ENCODE data around the gene CACNA2D2. TPM values are rescaled to one million over a fixed set of nuclear protein-coding genes. Genes with fewer than 3 reads are reported as not detected.

CACNA2D2 gene
- total RNA-seq, 2 experiments from 2014 or later: 0.45 to 0.55 TPM

DNA sequence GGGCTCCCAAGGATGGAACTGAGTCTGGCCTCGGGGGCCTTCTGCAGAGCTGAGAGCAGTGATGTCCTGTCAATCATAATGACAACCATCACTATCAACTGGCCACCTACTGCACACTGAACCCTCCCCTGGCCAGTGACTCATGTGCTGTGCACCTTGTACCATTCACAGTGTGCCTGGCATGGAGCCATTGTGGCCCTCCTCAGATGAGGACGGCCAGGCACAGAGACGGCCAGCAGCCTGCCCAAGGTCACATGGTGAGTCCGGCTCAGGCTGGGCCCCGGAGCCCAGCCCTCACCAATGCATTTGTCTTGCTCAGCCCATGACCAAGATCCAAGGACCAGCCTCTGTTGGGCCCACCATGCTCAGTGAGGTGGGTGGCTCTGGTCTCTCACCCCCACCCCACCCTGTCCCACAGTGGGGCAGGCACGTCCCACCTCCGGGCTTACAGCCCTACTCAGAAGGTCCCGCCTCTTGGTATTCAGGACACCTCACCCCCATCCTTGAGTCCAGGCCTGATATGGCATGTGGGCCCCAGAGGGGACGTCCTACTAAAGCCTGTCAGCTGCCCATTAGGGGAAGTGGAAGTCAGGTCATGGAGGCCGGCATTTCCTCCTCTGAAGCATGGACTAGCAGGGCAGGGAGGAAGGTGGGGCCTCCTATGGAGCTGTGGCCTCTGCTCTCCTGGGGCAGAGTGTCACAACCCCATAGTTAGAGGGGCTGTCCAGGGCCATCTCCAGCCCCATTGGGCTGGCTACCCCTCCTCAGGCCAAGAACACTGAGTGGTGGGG, 108.2 kb downstream of the CACNA2D2 start:
- POLR2A ChIA-PET: no interaction called here
- no peak for DNase-seq
- no peaks in the 10 kb centered on the region for H3K9me3 Mint-ChIP-seq
- no peaks in the 10 kb centered on the region for H3K36me3 Mint-ChIP-seq (ENCODE audit: low read depth)
- peaks cover 6% of the 10 kb centered on the region for H3K4me1 Mint-ChIP-seq
- H3K4me3 Mint-ChIP-seq: no peak overlapping the region
- H3K27me3 Mint-ChIP-seq: no peaks in the 10 kb centered on the region
- no peak overlapping the region for H3K27ac Mint-ChIP-seq
- CTCF ChIA-PET: interaction anchor here (1.2 kb wide), 1 partner anchor 155 kb away, joined by 3 read pairs; no protein-coding TSS in a partner anchor

DNA sequence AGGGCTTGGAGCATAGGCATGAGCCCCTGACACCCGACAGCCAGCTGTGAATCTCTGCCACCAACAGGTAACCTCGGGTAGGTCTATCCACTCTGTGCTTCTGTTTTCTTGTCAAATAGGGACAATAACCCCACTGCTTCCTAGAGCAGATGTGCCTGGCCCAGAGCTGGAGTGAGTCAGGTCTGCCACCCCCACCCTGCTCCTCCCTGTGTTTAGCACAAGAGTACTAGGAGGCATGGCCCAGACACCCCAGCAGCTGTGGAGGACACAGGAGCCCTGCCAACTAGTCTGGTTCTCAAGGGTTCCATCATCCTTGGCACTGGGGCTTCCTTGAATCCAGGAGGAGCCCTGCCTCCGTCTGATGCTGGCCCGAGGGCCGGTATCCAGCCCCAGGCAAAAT, 110.4 kb downstream of the CACNA2D2 start:
- CTCF ChIA-PET: no interaction called here
- H3K27me3 Mint-ChIP-seq: no peaks in the 10 kb centered on the region
- no peak overlapping the region for H3K27ac Mint-ChIP-seq
- DNase-seq: no peak
- POLR2A ChIA-PET: interaction anchor here (1.8 kb wide), 1 partner anchor 13 kb away, joined by 8 read pairs; no protein-coding TSS in a partner anchor
- H3K4me3 Mint-ChIP-seq: no peak overlapping the region
- peaks cover 6% of the 10 kb centered on the region for H3K4me1 Mint-ChIP-seq
- H3K9me3 Mint-ChIP-seq: no peaks in the 10 kb centered on the region
- H3K36me3 Mint-ChIP-seq (ENCODE audit: low read depth): no peaks in the 10 kb centered on the region

DNA sequence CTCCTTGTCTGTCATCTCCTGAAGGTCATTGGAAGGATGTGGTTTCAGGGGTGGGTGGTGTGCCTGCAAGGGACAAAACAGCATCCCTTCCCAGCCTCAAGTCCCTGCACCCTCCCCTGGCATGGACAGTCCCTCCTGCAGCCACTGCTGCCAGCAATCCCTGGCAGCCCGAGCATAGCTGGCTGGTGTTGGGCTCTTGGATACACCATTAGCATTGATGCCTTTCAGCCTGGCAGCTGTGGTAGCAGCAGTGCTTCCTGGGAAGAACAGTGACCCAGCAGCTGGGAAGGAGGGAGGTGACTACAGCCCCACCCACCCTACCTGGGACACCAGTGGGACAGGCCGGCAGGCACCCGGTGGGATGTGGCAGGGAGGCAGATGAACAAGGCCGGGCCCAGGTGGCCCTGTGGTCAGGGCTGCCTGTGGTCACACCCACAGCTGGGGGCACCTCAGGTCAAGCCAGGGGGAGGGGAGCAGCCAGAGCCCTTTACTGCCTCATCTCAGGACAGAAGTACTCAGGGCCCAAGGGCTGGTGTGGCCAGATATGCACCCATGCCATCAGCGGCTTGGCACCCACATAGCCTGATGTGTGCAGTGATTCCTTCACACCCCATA, 111.2 kb downstream of the CACNA2D2 start:
- CTCF ChIA-PET: no interaction called here
- H3K27ac Mint-ChIP-seq: no peak overlapping the region

DNA sequence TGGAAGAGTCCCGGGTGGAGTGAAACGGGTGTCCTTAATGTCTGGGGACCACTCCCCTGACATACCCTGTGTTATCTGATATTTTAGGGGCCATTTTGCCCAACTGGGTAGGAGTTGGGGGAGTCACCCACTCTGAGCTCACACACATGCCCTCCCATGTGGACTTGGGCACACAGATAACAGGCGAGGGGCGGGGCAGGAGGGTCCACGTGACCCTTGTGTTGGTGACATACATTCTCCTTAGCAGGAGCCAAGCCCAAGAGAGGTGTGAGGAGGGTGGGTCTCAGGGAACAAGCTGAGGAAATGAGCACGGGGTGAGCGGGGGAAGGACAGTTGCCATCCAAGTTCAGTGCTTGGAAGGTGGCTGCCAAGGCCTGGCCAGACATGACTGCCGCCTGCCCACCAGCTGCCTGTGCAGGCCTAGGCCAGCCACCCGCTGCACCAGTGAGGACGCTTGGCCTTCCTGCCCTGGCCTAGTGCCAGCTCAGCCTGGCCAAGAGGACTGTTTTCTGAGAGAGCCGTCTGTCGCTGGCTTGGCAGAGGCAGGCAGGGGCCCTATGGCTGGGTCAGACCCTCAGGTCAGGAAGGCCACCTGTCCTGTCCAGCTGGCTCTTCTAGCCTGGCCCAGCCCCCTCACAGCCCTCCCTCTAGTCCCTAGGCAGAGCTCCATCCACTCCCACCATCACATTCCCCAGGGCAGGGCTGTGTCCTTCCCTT, 112.8 kb downstream of the CACNA2D2 start:
- ChIA-PET POLR2A (interaction anchor here (1.1 kb wide), 1 partner anchor 30 kb away, joined by 3 read pairs; no protein-coding TSS in a partner anchor), CTCF (no interaction called here)
- Mint-ChIP-seq H3K9me3 (no peaks in the 10 kb centered on the region), H3K27ac (no peak overlapping the region), H3K36me3 (ENCODE audit: low read depth) (no peaks in the 10 kb centered on the region), H3K4me1 (peaks cover 6% of the 10 kb centered on the region), H3K4me3 (no peak overlapping the region), H3K27me3 (no peaks in the 10 kb centered on the region)
- DNase-seq: no peak

More for the DNA sequence above, 111.2 kb downstream of the CACNA2D2 start:
- Mint-ChIP-seq H3K9me3 (no peaks in the 10 kb centered on the region), H3K36me3 (ENCODE audit: low read depth) (no peaks in the 10 kb centered on the region), H3K4me1 (peaks cover 6% of the 10 kb centered on the region), H3K27me3 (no peaks in the 10 kb centered on the region), H3K4me3 (no peak overlapping the region)
- POLR2A ChIA-PET: interaction anchor here (1.8 kb wide), 1 partner anchor 13 kb away, joined by 8 read pairs; no protein-coding TSS in a partner anchor
- no peak for DNase-seq

DNA sequence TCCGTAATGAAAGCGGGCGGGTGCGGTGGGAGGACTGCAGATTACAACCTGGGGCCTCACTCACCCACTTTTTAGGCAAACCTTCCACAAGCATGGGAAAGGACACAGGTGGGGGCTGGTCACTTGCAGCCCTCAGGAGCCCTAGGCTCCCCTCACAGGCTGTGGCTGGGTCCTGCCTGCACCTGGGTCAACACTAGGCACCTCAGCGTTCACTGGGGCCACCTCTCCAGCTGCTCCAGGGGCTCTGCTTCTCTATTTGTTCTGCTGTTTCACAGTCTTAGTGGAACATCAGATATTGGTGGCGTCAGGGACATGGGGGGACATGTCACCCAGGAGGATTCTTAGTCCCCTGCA, 114.0 kb downstream of the CACNA2D2 start:
- Mint-ChIP-seq H3K9me3 (no peaks in the 10 kb centered on the region), H3K4me3 (no peak overlapping the region), H3K27me3 (no peaks in the 10 kb centered on the region), H3K4me1 (peaks cover 6% of the 10 kb centered on the region), H3K36me3 (ENCODE audit: low read depth) (no peaks in the 10 kb centered on the region), H3K27ac (no peak overlapping the region)
- ChIA-PET CTCF (no interaction called here), POLR2A (no interaction called here)
- no peak for DNase-seq

DNA sequence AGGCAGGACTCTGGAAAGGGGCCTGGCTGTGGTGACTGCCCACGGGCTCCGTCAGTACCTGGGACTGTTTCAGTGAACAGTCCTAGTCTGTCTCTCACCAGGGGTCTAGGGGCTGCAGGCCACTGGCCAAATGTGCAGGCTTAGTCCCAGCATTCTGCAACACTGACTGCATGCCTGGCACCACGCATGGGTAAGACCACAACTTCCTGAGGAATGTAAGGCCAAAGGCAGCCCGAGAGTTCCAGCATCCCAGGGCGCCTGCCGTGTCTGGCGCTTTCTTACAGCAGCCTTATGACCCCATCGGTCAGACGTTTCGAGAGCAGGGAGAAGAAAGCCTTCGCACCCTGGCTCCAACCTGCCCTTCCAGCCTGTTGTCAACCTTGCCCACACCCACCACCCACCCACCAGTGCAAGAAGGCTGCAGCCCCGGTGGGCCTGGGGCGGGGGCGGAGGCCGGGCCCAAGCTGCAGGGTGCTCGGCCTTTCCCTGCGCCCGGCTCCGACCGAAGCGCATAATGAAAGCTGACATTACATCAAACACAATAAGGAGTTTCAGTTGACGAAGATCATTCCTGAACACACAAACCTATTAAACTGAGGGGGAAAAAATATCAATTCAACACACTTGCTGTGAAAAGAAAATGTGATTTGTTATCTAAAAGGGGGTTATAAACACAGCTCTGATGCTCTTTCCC, 114.6 kb downstream of the CACNA2D2 start:
- no peak for DNase-seq
- Mint-ChIP-seq H3K27me3 (no peaks in the 10 kb centered on the region), H3K36me3 (ENCODE audit: low read depth) (no peaks in the 10 kb centered on the region), H3K9me3 (no peaks in the 10 kb centered on the region), H3K27ac (no peak overlapping the region), H3K4me1 (peaks cover 6% of the 10 kb centered on the region), H3K4me3 (no peak overlapping the region)
- CTCF ChIA-PET: no interaction called here
- POLR2A ChIA-PET: no interaction called here

DNA sequence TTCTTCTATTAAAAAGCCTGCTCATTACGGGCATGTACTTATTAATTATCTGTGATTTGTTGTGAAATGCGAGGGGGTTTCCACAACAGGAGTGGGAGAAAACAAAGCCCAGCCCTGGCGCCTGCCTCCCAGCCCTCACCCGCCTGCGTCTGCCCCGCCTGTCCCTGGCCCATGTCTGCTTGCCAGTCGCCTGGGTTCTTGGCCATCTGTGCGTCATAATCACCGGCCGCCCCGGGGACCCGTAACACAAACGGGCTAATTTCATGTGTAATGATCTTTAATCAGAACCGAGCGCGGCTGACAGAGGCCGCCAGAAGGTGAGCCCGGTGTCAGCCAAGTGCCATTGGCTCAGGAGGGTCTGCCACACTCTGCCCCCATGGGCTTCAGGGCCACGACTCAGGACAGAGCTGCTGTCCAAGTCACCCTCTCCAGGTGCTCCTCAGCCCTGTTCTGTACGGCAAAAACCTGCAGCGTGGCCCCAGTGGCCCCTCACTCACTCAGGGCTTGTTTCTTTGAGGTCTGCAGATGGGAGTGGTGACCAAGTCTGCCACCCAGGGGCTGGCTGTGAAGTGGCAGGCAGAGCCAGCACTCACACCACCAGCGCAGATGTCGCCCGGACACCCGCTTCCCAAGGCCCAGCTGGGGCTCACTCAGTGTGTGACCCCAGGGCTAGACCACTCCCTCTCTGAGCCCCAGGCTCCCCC, 115.3 kb downstream of the CACNA2D2 start:
- Mint-ChIP-seq H3K36me3 (ENCODE audit: low read depth) (no peaks in the 10 kb centered on the region), H3K4me1 (peaks cover 6% of the 10 kb centered on the region), H3K27ac (no peak overlapping the region), H3K4me3 (no peak overlapping the region), H3K27me3 (no peaks in the 10 kb centered on the region), H3K9me3 (no peaks in the 10 kb centered on the region)
- CTCF ChIA-PET: no interaction called here
- DNase-seq: no peak
- POLR2A ChIA-PET: no interaction called here

DNA sequence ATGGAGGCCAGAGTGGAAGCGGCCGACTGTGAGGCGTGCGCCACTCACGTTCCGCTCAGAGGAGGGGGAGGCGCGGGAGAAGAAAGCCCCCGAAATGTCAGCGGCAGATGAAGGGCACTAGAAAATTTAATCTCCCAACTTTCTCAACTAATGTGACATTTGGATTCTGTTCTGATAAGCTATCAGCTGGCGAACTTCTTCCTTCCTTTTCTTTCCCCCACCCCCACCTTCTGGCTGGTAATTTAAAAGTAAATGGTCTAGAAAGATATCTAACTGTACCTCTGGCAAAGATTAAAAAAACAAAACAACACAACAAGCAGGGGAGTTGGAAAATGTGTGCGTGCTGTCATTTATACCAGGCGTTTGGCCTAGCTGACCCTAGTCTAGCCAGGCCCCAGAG, 117.7 kb downstream of the CACNA2D2 start:
- DNase-seq: no peak
- Mint-ChIP-seq H3K36me3 (ENCODE audit: low read depth) (no peaks in the 10 kb centered on the region), H3K27ac (no peak overlapping the region), H3K4me1 (no peaks in the 10 kb centered on the region), H3K4me3 (no peak overlapping the region), H3K9me3 (no peaks in the 10 kb centered on the region), H3K27me3 (no peaks in the 10 kb centered on the region)
- ChIA-PET CTCF (no interaction called here), POLR2A (interaction anchor here (1.3 kb wide), 1 partner anchor 11 kb away, joined by 3 read pairs; no protein-coding TSS in a partner anchor)

DNA sequence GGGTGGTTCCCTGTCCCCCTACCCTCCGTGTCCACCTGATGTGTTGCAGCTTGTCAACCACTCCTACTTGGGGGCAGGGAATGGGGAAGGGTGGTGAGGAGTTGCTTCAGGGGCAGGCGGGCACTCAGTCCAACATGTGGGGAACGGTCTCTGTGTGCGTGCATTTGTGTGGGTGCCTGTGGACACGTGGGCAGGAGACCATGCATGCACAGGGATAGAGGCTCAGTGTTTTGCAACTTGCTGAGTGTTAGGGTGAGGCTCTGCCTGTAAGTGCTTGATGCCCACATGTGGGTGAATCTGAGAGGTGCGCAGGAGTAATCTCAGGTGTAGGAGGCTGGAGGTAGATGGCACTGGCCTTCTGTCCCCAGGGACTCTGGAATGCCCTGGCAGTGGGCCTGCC, 119.7 kb downstream of the CACNA2D2 start:
- Mint-ChIP-seq H3K27ac (no peak overlapping the region), H3K36me3 (ENCODE audit: low read depth) (no peaks in the 10 kb centered on the region), H3K4me1 (no peaks in the 10 kb centered on the region), H3K9me3 (no peaks in the 10 kb centered on the region), H3K4me3 (no peak overlapping the region), H3K27me3 (no peaks in the 10 kb centered on the region)
- ChIA-PET POLR2A (no interaction called here), CTCF (no interaction called here)
- DNase-seq: no peak

DNA sequence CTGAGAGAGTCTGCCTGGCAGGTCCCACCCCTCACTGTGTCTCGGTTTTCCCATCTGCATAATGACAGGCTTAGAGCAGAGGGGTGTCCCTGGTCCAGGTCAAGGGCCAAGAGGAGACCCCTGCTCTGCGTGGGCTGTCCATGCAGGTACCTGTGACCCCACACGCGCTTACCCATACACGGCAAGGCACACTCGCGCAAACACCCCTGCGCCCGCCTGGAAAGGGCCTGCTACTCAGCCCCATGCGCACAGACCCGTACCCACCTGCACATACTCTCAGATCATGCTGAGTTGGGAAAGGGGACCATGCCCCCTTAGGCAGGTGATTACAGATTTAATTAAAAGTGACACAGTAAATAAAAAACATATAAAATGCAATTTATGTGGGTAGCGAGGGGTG, 120.7 kb downstream of the CACNA2D2 start:
- H3K9me3 Mint-ChIP-seq: no peaks in the 10 kb centered on the region
- no peak overlapping the region for H3K27ac Mint-ChIP-seq
- H3K27me3 Mint-ChIP-seq: no peaks in the 10 kb centered on the region
- no peaks in the 10 kb centered on the region for H3K4me1 Mint-ChIP-seq
- H3K36me3 Mint-ChIP-seq (ENCODE audit: low read depth): no peaks in the 10 kb centered on the region
- CTCF ChIA-PET: no interaction called here
- H3K4me3 Mint-ChIP-seq: no peak overlapping the region
- POLR2A ChIA-PET: no interaction called here
- no peak for DNase-seq

DNA sequence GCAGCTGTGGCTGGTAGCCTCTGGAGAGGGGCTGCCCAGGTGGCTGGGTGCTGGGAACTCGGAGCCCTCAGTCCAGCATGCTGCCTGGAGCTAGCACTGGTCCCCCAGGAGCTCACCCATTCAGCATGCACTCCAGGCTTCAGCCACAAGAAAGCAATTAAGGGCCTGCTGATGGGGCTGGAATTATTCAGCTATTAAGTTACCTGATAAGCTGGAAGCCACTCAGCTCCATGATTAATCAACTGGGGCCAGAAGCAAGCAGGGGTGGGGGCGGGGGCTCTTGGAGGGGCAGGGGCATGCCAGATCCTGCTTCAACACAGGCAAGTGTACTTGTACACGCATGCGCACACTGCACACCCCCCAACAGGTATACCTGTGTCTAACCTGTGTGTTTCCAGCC, 122.1 kb downstream of the CACNA2D2 start:
- Mint-ChIP-seq H3K36me3 (ENCODE audit: low read depth) (no peaks in the 10 kb centered on the region), H3K9me3 (no peaks in the 10 kb centered on the region), H3K27me3 (no peaks in the 10 kb centered on the region), H3K4me3 (no peak overlapping the region), H3K4me1 (no peaks in the 10 kb centered on the region), H3K27ac (no peak overlapping the region)
- ChIA-PET CTCF (interaction anchor here (1.2 kb wide), 1 partner anchor 294 kb away, joined by 3 read pairs; no protein-coding TSS in a partner anchor), POLR2A (no interaction called here)
- DNase-seq: no peak

DNA sequence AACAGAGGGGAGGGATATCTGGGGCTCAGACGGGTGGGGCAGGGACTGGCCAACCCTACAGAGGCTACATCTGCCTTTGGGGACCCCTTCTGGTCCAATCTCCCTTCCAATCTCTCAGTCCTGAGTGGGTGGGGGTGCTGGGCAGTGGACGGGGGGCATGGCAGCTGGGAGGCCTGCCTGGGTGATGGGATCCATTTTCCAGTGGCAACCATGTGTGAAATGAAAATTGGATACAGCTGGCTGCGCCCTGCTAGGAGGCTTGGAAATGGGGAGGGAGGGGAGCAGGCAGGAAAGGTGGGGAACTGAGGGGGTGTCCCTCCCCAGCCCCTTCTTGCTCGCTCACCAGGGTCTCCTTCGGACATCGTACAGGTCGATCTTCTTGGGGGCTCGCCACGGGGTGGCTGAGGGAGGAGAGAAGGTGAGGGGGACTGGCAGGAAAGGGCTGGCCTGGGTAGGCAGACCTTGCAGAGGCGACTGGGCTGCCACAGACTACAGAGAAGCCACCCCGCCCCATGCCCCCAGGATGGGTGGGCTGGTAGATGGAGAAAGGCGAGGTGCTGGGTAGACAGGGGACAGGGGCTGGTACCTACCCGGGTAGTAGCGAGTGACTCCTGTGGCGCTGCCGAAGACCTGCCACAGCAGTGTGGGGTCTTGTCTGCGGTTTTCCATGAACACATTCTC, 122.9 kb downstream of the CACNA2D2 start:
- CTCF ChIA-PET: interaction anchor here (1.2 kb wide), 1 partner anchor 295 kb away, joined by 3 read pairs; no protein-coding TSS in a partner anchor

More for the DNA sequence above, 122.9 kb downstream of the CACNA2D2 start:
- POLR2A ChIA-PET: no interaction called here
- Mint-ChIP-seq H3K4me3 (no peak overlapping the region), H3K36me3 (ENCODE audit: low read depth) (no peaks in the 10 kb centered on the region), H3K27ac (no peak overlapping the region), H3K9me3 (no peaks in the 10 kb centered on the region), H3K27me3 (no peaks in the 10 kb centered on the region), H3K4me1 (no peaks in the 10 kb centered on the region)
- no peak for DNase-seq
